Fibroblast of mammary gland (primary cell): Measurements from ENCODE around the gene CASKIN1.

Experiments
- DNase-seq: peaks from one replicate; pipeline ENCODE4 v3.0.0-alpha.2; 2010; ENCODE audit warnings: low read depth
- H3K4me3 ChIP-seq: 2 replicates; pipeline ENCODE4 v1.5.1; 2011; ENCODE audit warnings: low read depth, mild to moderate bottlenecking, low read length, moderate library complexity; ENCODE audit not compliant: control insufficient read depth
- TF ChIP-seq, protein P1 (sequence below): conservative IDR thresholded peaks from 2 replicates; pipeline ENCODE4 v1.5.1; 2011; ENCODE audit warnings: low read depth, low read length, inconsistent platforms; ENCODE audit not compliant: control insufficient read depth, insufficient read depth

Gene CASKIN1

DNA sequence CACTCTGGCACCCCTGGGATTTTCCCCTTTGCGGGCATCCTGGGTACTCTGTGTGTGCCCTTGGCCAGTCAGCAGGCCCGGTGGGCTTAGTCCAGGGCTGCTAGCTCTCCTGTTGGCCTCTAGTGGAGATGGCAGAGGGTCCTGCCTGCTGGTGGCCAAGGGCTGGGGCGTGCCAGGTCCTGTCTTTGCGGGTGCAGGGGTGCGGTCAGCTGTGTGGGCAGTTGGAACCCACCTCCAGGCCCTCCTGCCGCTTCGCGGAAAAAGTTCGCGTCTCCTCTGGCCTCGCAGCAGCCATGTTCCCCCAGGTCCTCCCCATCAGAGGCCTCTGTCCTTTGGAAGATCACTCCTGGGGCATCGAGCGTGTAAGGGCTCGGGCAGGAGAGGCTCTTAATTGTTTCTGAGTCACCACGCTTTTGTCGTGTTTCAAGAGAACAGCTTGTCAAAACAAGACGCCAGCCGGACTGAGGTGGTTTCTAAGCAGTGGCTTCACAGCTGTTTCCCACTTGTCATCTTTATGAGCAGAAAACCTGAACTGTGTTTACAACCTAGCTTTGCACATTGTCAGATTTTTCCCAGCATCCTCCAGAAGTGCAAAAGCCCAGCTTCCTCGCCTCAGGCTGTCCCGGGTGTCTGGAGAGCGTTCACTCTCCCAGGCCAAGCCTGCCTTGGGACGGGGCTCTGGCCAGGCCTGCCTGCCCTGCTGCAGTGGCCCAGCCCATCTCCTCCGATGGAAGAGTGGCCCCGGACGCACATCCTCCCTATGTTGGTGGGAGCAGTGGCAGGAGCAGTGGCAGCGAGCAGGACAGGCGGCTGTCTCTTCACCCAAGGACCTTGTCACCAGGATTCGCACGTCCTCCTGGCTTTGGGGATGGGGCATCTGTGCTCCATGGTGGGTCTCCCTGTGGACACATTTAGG, 34.9 kb upstream of the CASKIN1 start:
- DNase-seq = no peak
- TF ChIP-seq, protein P1, sequence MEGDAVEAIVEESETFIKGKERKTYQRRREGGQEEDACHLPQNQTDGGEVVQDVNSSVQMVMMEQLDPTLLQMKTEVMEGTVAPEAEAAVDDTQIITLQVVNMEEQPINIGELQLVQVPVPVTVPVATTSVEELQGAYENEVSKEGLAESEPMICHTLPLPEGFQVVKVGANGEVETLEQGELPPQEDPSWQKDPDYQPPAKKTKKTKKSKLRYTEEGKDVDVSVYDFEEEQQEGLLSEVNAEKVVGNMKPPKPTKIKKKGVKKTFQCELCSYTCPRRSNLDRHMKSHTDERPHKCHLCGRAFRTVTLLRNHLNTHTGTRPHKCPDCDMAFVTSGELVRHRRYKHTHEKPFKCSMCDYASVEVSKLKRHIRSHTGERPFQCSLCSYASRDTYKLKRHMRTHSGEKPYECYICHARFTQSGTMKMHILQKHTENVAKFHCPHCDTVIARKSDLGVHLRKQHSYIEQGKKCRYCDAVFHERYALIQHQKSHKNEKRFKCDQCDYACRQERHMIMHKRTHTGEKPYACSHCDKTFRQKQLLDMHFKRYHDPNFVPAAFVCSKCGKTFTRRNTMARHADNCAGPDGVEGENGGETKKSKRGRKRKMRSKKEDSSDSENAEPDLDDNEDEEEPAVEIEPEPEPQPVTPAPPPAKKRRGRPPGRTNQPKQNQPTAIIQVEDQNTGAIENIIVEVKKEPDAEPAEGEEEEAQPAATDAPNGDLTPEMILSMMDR = no peak
- no peak overlapping the region for H3K4me3 ChIP-seq

- no peak for DNase-seq
- TF ChIP-seq, protein P1 = no peak
- no peak overlapping the region for H3K4me3 ChIP-seq
These were observed 34.0 kb upstream of the CASKIN1 start for GRCh38 chr16:2230376-2230775.

GRCh38 chr16:2229632-2230250, 33.3 kb upstream of the CASKIN1 start:
- no peak overlapping the region for H3K4me3 ChIP-seq
- DNase-seq = no peak
- TF ChIP-seq, protein P1 = no peak

DNA sequence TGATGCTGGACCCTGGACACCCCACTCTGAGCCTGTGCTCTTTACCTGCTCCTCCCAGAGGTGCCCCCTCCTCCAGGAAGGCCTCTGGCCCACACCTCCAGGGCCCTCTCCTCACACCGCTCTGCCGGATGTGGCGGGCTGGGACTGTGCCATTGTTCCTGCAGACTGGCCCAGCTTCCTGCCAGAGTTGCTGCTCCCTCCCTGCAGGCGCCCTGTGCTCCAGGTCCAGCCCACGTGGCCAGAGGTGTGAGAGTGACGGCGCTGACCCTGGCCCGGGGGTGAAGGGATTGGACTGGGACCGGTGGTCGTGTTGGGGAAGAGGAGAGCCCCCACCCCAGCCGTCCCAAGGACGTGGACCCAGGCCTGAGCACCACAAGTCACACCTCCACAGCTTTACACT, 32.7 kb upstream of the CASKIN1 start:
- no peak for DNase-seq
- no peak overlapping the region for H3K4me3 ChIP-seq
- TF ChIP-seq, protein P1 = no peak

GRCh38 chr16:2228161-2228824, 31.9 kb upstream of the CASKIN1 start:
- TF ChIP-seq, protein P1 = no peak
- H3K4me3 ChIP-seq = no peak overlapping the region

GRCh38 chr16:2226918-2227317, 30.5 kb upstream of the CASKIN1 start:
- no peak for DNase-seq
- no peak overlapping the region for H3K4me3 ChIP-seq
- TF ChIP-seq, protein P1 = no peak

More at GRCh38 chr16:2228161-2228824, 31.9 kb upstream of the CASKIN1 start:
- DNase-seq = no peak
